Psoas muscle (tissue), 8 donors: Measurements from ENCODE around the gene GATA1. TPM values are rescaled to one million over a fixed set of nuclear protein-coding genes. Genes with fewer than 3 reads are reported as not detected.

Experiments
- ATAC-seq, 4 donors: fragments of 200-7000 bp; cut with Tn5 transposase; one replicate each; pipeline ENCODE4 v1.9.1; 2020; ENCODE audit warnings: moderate library complexity in 3 of 4, mild to moderate bottlenecking in 2 of 4
- DNase-seq, 2 donors: peaks; one replicate each; pipeline ENCODE4 v3.0.0-alpha.2; 2020
- H3K27ac ChIP-seq: fragments of 200-600 bp; one replicate; pipeline ENCODE4 v1.8.0; 2022
- H3K27me3 ChIP-seq, 3 donors: fragments of 200-600 bp in 1 of 3; one replicate each; pipeline versions ENCODE4 v1.6.1 to v1.8.0; 2013 to 2022; ENCODE audit warnings: low read length in 2 of 3, mild to moderate bottlenecking in 2 of 3, moderate library complexity in 1 of 3; ENCODE audit not compliant: insufficient read depth in 3 of 3
- H3K36me3 ChIP-seq, 2 donors: fragments of 200-600 bp in 1 of 2; one replicate each; pipeline versions ENCODE4 v1.6.1 to v1.8.0; 2013 to 2022; ENCODE audit warnings: low read depth in 1 of 2, mild to moderate bottlenecking in 1 of 2, moderate library complexity in 1 of 2; ENCODE audit not compliant: insufficient read depth in 1 of 2
- H3K4me1 ChIP-seq: fragments of 200-600 bp; one replicate; pipeline ENCODE4 v1.8.0; 2022
- H3K4me3 ChIP-seq: fragments of 200-600 bp; one replicate; pipeline ENCODE4 v1.8.0; 2022; ENCODE audit warnings: mild to moderate bottlenecking
- H3K9me3 ChIP-seq: fragments of 200-600 bp; one replicate; pipeline ENCODE4 v1.8.0; 2022
- WGBS, 3 donors: extraction: QIAGEN DNeasy Blood & Tissue Kit; methylation state at CpG; one replicate each; pipeline versions ENCODE4 v1.1.6 to v1.1.7; 2013; 5-methylcytosine and 5-hydroxymethylcytosine counted together
- intact Hi-C, 2 donors: fragments of 100-400 bp; cut with DNase I; formaldehyde crosslinking; loops; one replicate each; pipeline versions ENCODE4 v1.11.0 to v1.14.2; 2022
- polyA plus RNA-seq, 3 donors: library from polyadenylated mRNA; stranded (reverse); fragments of 200-250 nt; gene quantifications; one replicate each; pipeline ENCODE4 v1.2.3, GENCODE V29; 2013
- total RNA-seq, 4 donors: library from RNA; stranded (reverse); fragmentation: NEBNext Ultra II Directional in 2 of 4; extraction: Animal tissue kit (Norgen Biotek cat#: 25700) in 2 of 4; gene quantifications; one replicate each; pipeline versions ENCODE4 v1.2.1 to v1.2.4, GENCODE V29; 2021 to 2023
- TF ChIP-seq, protein P1 (sequence below): fragments of 200-600 bp; IDR thresholded peaks from one replicate; pipeline ENCODE4 v1.8.0; 2022; ENCODE audit warnings: antibody characterized with exemption
- donor health status: healthy with polysubstance abuse.
- donor health status: DM: no; HTN: no; CAD: no; lungs with moderate emphysema.
- donor health status: Bipolar disorder and iron deficiency.
- donor health status: healthy.
- donor health status: DM: yes; HTN: yes; CAD: no.
- donor health status: DM: no; HTN: no; CAD: no.
- donor health status: DM: no; HTN: no; CAD: no.
- donor health status: DM: yes; HTN: yes; CAD: no.

The GATA1 gene
- total and polyA plus RNA-seq, 7 donors: 0.03 to 0.17 (median 0.04) TPM; not detected in 4

DNA sequence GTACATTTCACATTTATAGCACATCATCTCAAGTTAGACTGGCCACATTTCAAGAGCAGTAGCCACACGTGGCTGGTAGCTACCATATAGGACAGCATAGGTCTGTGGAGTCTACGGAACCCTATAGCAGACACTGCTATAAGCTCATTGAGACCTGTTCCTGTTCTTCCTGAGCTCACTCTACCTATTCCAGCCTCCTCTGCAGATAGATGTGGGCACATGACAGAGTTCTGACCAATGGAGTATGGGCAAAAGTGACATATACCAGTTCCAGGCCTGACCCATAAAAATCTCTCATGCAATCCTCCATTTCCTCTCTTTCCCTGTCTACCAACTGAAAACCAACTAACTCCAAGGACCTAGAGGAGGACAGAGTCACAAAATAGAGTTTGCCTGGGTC, 11.9 kb downstream of the GATA1 start:
- TF ChIP-seq, protein P1, sequence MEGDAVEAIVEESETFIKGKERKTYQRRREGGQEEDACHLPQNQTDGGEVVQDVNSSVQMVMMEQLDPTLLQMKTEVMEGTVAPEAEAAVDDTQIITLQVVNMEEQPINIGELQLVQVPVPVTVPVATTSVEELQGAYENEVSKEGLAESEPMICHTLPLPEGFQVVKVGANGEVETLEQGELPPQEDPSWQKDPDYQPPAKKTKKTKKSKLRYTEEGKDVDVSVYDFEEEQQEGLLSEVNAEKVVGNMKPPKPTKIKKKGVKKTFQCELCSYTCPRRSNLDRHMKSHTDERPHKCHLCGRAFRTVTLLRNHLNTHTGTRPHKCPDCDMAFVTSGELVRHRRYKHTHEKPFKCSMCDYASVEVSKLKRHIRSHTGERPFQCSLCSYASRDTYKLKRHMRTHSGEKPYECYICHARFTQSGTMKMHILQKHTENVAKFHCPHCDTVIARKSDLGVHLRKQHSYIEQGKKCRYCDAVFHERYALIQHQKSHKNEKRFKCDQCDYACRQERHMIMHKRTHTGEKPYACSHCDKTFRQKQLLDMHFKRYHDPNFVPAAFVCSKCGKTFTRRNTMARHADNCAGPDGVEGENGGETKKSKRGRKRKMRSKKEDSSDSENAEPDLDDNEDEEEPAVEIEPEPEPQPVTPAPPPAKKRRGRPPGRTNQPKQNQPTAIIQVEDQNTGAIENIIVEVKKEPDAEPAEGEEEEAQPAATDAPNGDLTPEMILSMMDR: no peak
- Histone ChIP-seq H3K9me3 (no peaks in the 10 kb centered on the region), H3K4me3 (no peak overlapping the region), H3K4me1 (no peaks in the 10 kb centered on the region), H3K27ac (no peak overlapping the region), H3K27me3 (peaks cover 0 to 10% (median 0%) of the 10 kb centered on the region in 3 donors), H3K36me3 (no peaks in the 10 kb centered on the region)
- 56 to 83% (median 71%) methylated on average over 2 of the region's 2 CpGs for WGBS, 3 donors
- ATAC-seq (no peak), DNase-seq (no peak)
- intact Hi-C loops: loop anchor here in 1 of 2 donors (5.0 kb wide), 1 partner anchor 61 kb away; no protein-coding TSS in a partner anchor

DNA sequence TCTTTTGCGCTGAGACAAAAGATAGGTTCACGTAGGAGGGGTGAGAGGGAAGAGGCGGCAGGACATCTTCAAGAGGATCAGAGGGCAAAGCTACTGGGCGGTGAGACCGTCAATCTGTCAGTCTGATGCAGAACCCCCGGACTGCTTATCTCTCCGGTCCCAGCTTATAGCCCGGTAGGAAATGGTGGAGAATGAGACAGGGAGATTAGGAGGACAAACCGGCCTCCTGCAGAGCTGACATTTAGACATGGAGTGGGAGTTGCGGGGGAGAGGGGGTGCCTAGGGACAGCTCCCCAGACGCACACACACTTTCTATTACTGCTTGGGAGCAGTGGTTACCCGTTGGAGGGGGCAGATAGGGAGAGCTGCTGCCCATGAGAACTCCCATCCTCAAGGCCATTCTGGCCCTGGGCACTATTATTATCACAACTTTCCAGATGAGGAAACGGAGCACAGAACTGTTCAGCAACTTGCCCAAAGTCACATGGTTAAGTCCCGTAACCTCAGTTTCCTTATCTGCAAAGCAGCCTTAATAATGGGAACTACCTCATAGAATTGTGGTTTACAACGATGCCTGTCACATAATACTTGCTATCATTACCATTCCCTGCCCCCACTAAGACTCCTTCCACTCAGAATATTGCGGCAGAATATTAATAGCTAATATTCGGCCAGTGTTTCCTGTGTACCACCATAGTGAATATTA, 14.3 kb downstream of the GATA1 start:
- H3K9me3 ChIP-seq: no peaks in the 10 kb centered on the region
- no peak for ATAC-seq

DNA sequence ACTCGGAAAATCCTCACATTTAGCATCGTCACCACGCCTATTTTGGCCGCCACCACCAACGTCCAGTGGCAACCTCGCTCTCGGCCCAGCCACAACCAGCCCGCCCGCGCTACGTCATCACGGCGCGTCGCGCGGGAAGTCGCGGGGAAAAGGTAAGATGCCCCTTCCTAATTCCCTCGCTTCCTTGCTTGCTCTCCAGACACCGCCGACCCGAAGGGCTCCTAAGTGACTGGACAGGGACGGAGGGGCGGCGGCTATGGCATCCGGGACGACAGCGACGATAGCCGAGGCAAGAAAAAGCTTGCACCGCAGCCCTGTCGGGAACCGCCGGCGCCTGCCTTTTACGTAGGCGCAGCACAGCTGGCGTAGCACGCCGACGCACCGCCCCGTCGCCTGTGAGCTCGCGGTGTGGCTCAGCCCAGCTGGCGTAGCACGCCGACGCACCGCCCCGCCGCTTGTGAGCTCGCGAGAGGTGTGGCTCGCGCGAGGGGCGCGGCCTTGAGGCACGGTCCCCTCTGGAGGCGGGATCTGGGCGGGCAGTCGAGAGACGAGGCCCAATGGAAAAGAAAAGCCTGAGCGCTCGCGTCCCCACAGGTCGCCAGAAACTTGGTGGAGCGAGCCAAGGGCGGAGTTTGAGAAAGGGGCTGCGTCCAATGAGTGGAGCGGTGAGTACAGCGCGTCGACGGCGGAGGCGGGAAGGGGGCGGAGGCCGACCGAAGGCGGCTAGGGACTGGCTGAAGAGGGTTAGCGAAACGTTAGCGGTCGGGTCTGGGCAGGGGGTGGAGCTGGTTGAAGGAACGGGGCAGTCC, 15.1 kb downstream of the GATA1 start, which contains the start of gene HDAC6:
Gene HDAC6, plus strand, starts transcription at position 788 of the 809 bp plus-strand sequence. CDS start 626 bp downstream, outside the sequence.
- intact Hi-C loops: loop anchor here in 1 of 2 donors (10.0 kb wide), 1 partner anchor 127 kb away; no protein-coding TSS in a partner anchor
- WGBS, 3 donors: 0 to 41% (median 1%) methylated on average over 50 to 89 of the region's 89 CpGs

More for the DNA sequence above, 14.3 kb downstream of the GATA1 start:
- Histone ChIP-seq H3K36me3 (peaks cover 3 to 24% of the 10 kb centered on the region in 2 donors), H3K4me3 (peak overlapping the region; percentile 82), H3K27ac (peak overlapping the region; percentile 95), H3K4me1 (no peaks in the 10 kb centered on the region), H3K27me3 (peaks cover 0 to 10% (median 0%) of the 10 kb centered on the region in 3 donors)
- WGBS, 3 donors: 30 to 55% (median 32%) methylated on average over 13 to 17 of the region's 17 CpGs
- intact Hi-C loops: loop anchor here in 1 of 2 donors (10.0 kb wide), 1 partner anchor 126 kb away; no protein-coding TSS in a partner anchor
- TF ChIP-seq, protein P1: no peak
- DNase-seq: no peak

More for the DNA sequence above, 15.1 kb downstream of the GATA1 start, which contains the start of gene HDAC6:
- H3K27me3 ChIP-seq: peaks cover 0 to 5% (median 0%) of the 10 kb centered on the region in 3 donors
- no peaks in the 10 kb centered on the region for H3K4me1 ChIP-seq
- peak within 1 kb of the TSS; percentile 95 for H3K27ac ChIP-seq
- H3K4me3 ChIP-seq: peak within 1 kb of the TSS; percentile 82
- peak; percentile 97 to 99 for DNase-seq
- TF ChIP-seq, protein P1: no peak
- H3K36me3 ChIP-seq: peaks cover 3 to 28% of the 10 kb centered on the region in 2 donors
- H3K9me3 ChIP-seq: no peaks in the 10 kb centered on the region
- ATAC-seq: peak; percentile 94 to 95 (median 95)
